B cell (primary cell): ENCODE measurements around the gene WNT1. TPM values are rescaled to one million over a fixed set of nuclear protein-coding genes. Genes with fewer than 3 reads are reported as not detected.

Source experiments
- ATAC-seq: fragments of 200-7000 bp; cut with Tn5 transposase; one replicate; pipeline ENCODE4 v1.10.0; 2021; ENCODE audit warnings: low read depth, mild to moderate bottlenecking, moderate number of reproducible peaks, moderate library complexity
- CTCF ChIA-PET: fragments of 350-600 bp; sonication (Branson Sonifier 250); formaldehyde crosslinking; loops from one replicate; lab custom pipeline; 2021; ENCODE audit warnings: antibody characterized with exemption, inconsistent platforms; lab: Charles Lee
- POLR2A ChIA-PET: fragments of 350-600 bp; sonication (Branson Sonifier 250); formaldehyde crosslinking; loops from one replicate; lab custom pipeline; 2021; ENCODE audit warnings: antibody characterized with exemption; lab: Charles Lee
- DNase-seq: peaks from one replicate; pipeline ENCODE4 v3.0.0; 2013
- H2AFZ ChIP-seq: 2 replicates; pipeline ENCODE4 v1.6.1; 2012; ENCODE audit warnings: mild to moderate bottlenecking, low read depth, low read length; ENCODE audit not compliant: insufficient read depth, poor library complexity, severe bottlenecking
- H3K27ac ChIP-seq, 2 donors: 1 replicate in 1 of 2; 2 replicates in 1 of 2; pipeline ENCODE4 v1.5.1; 2012 to 2013; ENCODE audit warnings: low read length in 2 of 2, mild to moderate bottlenecking in 2 of 2, moderate library complexity in 1 of 2
- H3K27me3 ChIP-seq, 4 experiments: fragments of 200-600 bp in 1 of 4; sonication (generic) in 1 of 4; replicated peaks in 1 of 4; 1 replicate in 2 of 4; 2 replicates in 2 of 4; pipeline versions ENCODE4 v1.6.1 to v1.7.0; 2013 to 2016; ENCODE audit warnings: low read length in 3 of 4, mild to moderate bottlenecking in 2 of 4, mixed read lengths in 1 of 4, moderate library complexity in 1 of 4; ENCODE audit not compliant: insufficient read depth in 4 of 4, control insufficient read depth in 3 of 4; ENCODE audit errors: control extremely low read depth in 1 of 4
- H3K36me3 ChIP-seq, 2 experiments: replicated peaks in 1 of 2; 1 replicate in 1 of 2; 2 replicates in 1 of 2; pipeline versions ENCODE4 v1.6.1 to v1.7.1; 2013; ENCODE audit warnings: low read length in 1 of 2; ENCODE audit not compliant: insufficient read depth in 2 of 2, control insufficient read depth in 1 of 2; ENCODE audit errors: control extremely low read depth in 1 of 2, extremely low read depth in 1 of 2
- H3K4me1 ChIP-seq, 2 donors: fragments of 200-600 bp in 1 of 2; sonication (generic) in 1 of 2; 1 replicate in 1 of 2; 2 replicates in 1 of 2; pipeline versions ENCODE4 v1.5.1 to v1.6.1; 2013 to 2017; ENCODE audit warnings: low read length in 2 of 2; ENCODE audit not compliant: control insufficient read depth in 2 of 2, insufficient read depth in 2 of 2
- H3K4me2 ChIP-seq: replicated peaks from 2 replicates; pipeline ENCODE3; 2012; ENCODE audit warnings: mild to moderate bottlenecking, low read depth, low read length; ENCODE audit not compliant: poor library complexity, severe bottlenecking
- H3K4me3 ChIP-seq, 5 experiments: fragments of 200-600 bp in 1 of 5; sonication (generic) in 1 of 5; 1 replicate in 3 of 5; 2 replicates in 2 of 5; pipeline versions ENCODE4 v1.5.1 to v1.7.0; 2011 to 2016; ENCODE audit warnings: low read length in 4 of 5, mild to moderate bottlenecking in 4 of 5, low read depth in 2 of 5, control low read depth in 1 of 5, moderate library complexity in 1 of 5; ENCODE audit not compliant: insufficient read depth in 1 of 5; ENCODE audit errors: control extremely low read depth in 1 of 5, extremely low read depth in 1 of 5
- H3K79me2 ChIP-seq: fragments of 200-600 bp; sonication (generic); one replicate; pipeline ENCODE4 v1.6.0; 2016; ENCODE audit warnings: low read length; ENCODE audit not compliant: control insufficient read depth, insufficient read depth
- H3K9ac ChIP-seq: fragments of 200-600 bp; sonication (generic); 2 replicates; pipeline ENCODE4 v1.6.1; 2017; ENCODE audit warnings: mild to moderate bottlenecking, low read length, moderate library complexity
- H3K9me3 ChIP-seq, 3 donors: one replicate each; pipeline versions ENCODE4 v1.6.1 to v1.7.1; 2013; ENCODE audit warnings: low read length in 2 of 3; ENCODE audit not compliant: control insufficient read depth in 2 of 3, insufficient read depth in 1 of 3; ENCODE audit errors: control extremely low read depth in 1 of 3
- H4K20me1 ChIP-seq: 2 replicates; pipeline ENCODE4 v1.6.0; 2012; ENCODE audit warnings: mild to moderate bottlenecking, low read length; ENCODE audit not compliant: insufficient read depth, control insufficient read depth, poor library complexity, severe bottlenecking
- H3K27ac Mint-ChIP-seq: one replicate; pipeline ENCODE4 v1.8.0; 2021; ENCODE audit warnings: mixed read lengths
- H3K27me3 Mint-ChIP-seq: one replicate; pipeline ENCODE4 v1.8.0; 2021; ENCODE audit warnings: mixed read lengths
- H3K4me1 Mint-ChIP-seq: one replicate; pipeline ENCODE4 v1.8.0; 2021; ENCODE audit warnings: mixed read lengths
- H3K4me3 Mint-ChIP-seq: one replicate; pipeline ENCODE4 v1.8.0; 2021; ENCODE audit warnings: mixed read lengths
- H3K9me3 Mint-ChIP-seq: one replicate; pipeline ENCODE4 v1.8.0; 2022; ENCODE audit warnings: mixed read lengths; ENCODE audit not compliant: insufficient read depth
- CTCF ChIP-seq: fragments of 200-600 bp; IDR thresholded peaks from one replicate; pipeline ENCODE4 v1.8.0; 2022; ENCODE audit warnings: antibody characterized with exemption, mild to moderate bottlenecking
- EZH2 ChIP-seq: IDR thresholded peaks from 2 replicates; pipeline ENCODE4 v1.6.1; 2012; ENCODE audit warnings: borderline replicate concordance, low read depth, mild to moderate bottlenecking, moderate library complexity, low read length; ENCODE audit not compliant: insufficient read depth, poor library complexity, severe bottlenecking
- WGBS: methylation state at CpG from one replicate; pipeline ENCODE4 v1.1.5; 2013; ENCODE audit warnings: missing lambda C conversion rate; ENCODE audit not compliant: insufficient coverage; 5-methylcytosine and 5-hydroxymethylcytosine counted together
- intact Hi-C: fragments of 100-400 bp; cut with micrococcal nuclease; formaldehyde crosslinking; loops from one replicate; pipeline ENCODE4 v1.10.0; 2022
- polyA plus RNA-seq: library from polyadenylated mRNA; depleted of rRNA; stranded (reverse); fragments of >200 nt; gene quantifications from 2 replicates; pipeline ENCODE4 v1.2.3, GENCODE V29; 2012
- total RNA-seq, 2 donors: library from RNA; stranded (reverse); fragments of 120-200 nt in 1 of 2; gene quantifications; 1 replicate in 1 of 2; 2 replicates in 1 of 2; pipeline versions ENCODE4 v1.2.3 to v1.2.4, GENCODE V29; 2013 to 2022

The WNT1 gene
- total and polyA plus RNA-seq, 2 donors (not counting 1 experiment from before 2014, with no cell fraction given) = 0.55 TPM; not detected in 1

GRCh38 chr12:48985475-48985897, 7.4 kb downstream of the WNT1 start:
- H3K79me2 ChIP-seq = no peaks in the 10 kb centered on the region
- peaks cover 0 to 12% (median 0%) of the 10 kb centered on the region in 3 donors for H3K9me3 ChIP-seq
- H3K27ac ChIP-seq = no peak overlapping the region
- H3K4me1 ChIP-seq = peaks cover 15 to 19% of the 10 kb centered on the region in 2 donors
- H3K4me3 ChIP-seq = no peak overlapping the region
- H3K9me3 Mint-ChIP-seq = no peaks in the 10 kb centered on the region
- CTCF ChIA-PET = interaction anchor here (0.8 to 3.3 kb wide), 2 partner anchors 60 to 61 kb away, joined by 3 to 17 read pairs; partner anchors contain the start of gene FKBP11
- peaks cover 27% of the 10 kb centered on the region for H3K4me1 Mint-ChIP-seq
- intact Hi-C loops = no loop called here
- H3K9ac ChIP-seq = no peak overlapping the region
- H3K27me3 Mint-ChIP-seq = peaks cover 60% of the 10 kb centered on the region
- POLR2A ChIA-PET = no interaction called here
- H3K27ac Mint-ChIP-seq = no peak overlapping the region
- H3K36me3 ChIP-seq = no peaks in the 10 kb centered on the region
- no peaks in the 10 kb centered on the region for H4K20me1 ChIP-seq
- ATAC-seq = no peak
- DNase-seq = no peak
- no peak for TF ChIP-seq EZH2
- TF ChIP-seq CTCF = no peak
- no peak overlapping the region for H3K4me3 Mint-ChIP-seq
- H3K4me2 ChIP-seq = no peak overlapping the region
- peaks cover 0 to 61% (median 21%) of the 10 kb centered on the region in 4 experiments for H3K27me3 ChIP-seq
- no peak overlapping the region for H2AFZ ChIP-seq
- 16% methylated on average over 6 of the region's 10 CpGs for WGBS

- peaks cover 60% of the 10 kb centered on the region for H3K27me3 Mint-ChIP-seq
- 87% methylated on average over 2 of the region's 2 CpGs for WGBS
- ATAC-seq = no peak
- Histone ChIP-seq H3K4me2 (no peak overlapping the region), H3K9ac (no peak overlapping the region), H3K36me3 (no peaks in the 10 kb centered on the region), H4K20me1 (no peaks in the 10 kb centered on the region), H3K79me2 (no peaks in the 10 kb centered on the region), H3K4me3 (no peak overlapping the region), H3K9me3 (peaks cover 0 to 8% (median 0%) of the 10 kb centered on the region in 3 donors), H3K27me3 (peaks cover 0 to 56% (median 21%) of the 10 kb centered on the region in 4 experiments), H3K4me1 (peaks cover 11 to 15% of the 10 kb centered on the region in 2 donors), H3K27ac (no peak overlapping the region), H2AFZ (no peak overlapping the region)
- no peak overlapping the region for H3K4me3 Mint-ChIP-seq
- TF ChIP-seq CTCF (no peak), EZH2 (no peak)
- intact Hi-C loops = no loop called here
- ChIA-PET CTCF (interaction anchor here (0.8 kb wide), 1 partner anchor 61 kb away, joined by 3 read pairs; the partner anchor contains the start of gene FKBP11), POLR2A (no interaction called here)
- H3K27ac Mint-ChIP-seq = no peak overlapping the region
- DNase-seq = no peak
- peaks cover 22% of the 10 kb centered on the region for H3K4me1 Mint-ChIP-seq
- H3K9me3 Mint-ChIP-seq = no peaks in the 10 kb centered on the region
These were observed 7.8 kb downstream of the WNT1 start for GRCh38 chr12:48985901-48986300.
